H1 (cell line): ENCODE data around the gene RBBP9. TPM values are rescaled to one million over a fixed set of nuclear protein-coding genes. Genes with fewer than 3 reads are reported as not detected.
A peak's percentile ranks its signal among the peaks of the same experiment; 100 is the strongest.

Experiments
- CTCF ChIA-PET: fragments of 300-600 bp; sonication (Branson Sonifier 250); formaldehyde crosslinking; loops from one replicate; lab custom pipeline; 2021; ENCODE audit not compliant: partially characterized antibody; lab: Charles Lee
- POLR2A ChIA-PET: fragments of 300-600 bp; sonication (Branson Sonifier 250); formaldehyde crosslinking; loops from one replicate; lab custom pipeline; 2021; ENCODE audit warnings: inconsistent platforms; ENCODE audit not compliant: partially characterized antibody; lab: Charles Lee
- DNase-seq, 2 experiments: peaks; one replicate each; pipeline versions ENCODE4 v3.0.0 to v3.0.0-alpha.2; 2010 to 2022; ENCODE audit warnings: low spot score in 2 of 2, low read depth in 1 of 2, mixed read lengths in 1 of 2
- FAIRE-seq: peaks from 2 replicates; lab custom pipeline; 2011; peaks lifted over from hg19 to GRCh38; lab: Jason Lieb, UNC
- H2AFZ ChIP-seq: 2 replicates; pipeline ENCODE4 v1.8.1; 2012; ENCODE audit warnings: low read length, inconsistent platforms
- H2AK5ac ChIP-seq: 2 replicates; pipeline ENCODE4 v1.6.1; 2013; ENCODE audit warnings: low read depth, low read length
- H2BK120ac ChIP-seq: replicated peaks from 2 replicates; pipeline ENCODE3; 2013; ENCODE audit warnings: low read depth, low read length, inconsistent platforms
- H2BK12ac ChIP-seq: 2 replicates; pipeline ENCODE4 v1.6.1; 2013; ENCODE audit warnings: low read depth, low read length
- H2BK15ac ChIP-seq: 2 replicates; pipeline ENCODE4 v1.6.1; 2013; ENCODE audit warnings: low read length
- H2BK20ac ChIP-seq: 2 replicates; pipeline ENCODE4 v1.6.1; 2013; ENCODE audit warnings: low read length
- H2BK5ac ChIP-seq: 2 replicates; pipeline ENCODE4 v1.6.1; 2013; ENCODE audit warnings: low read depth, low read length
- H3K14ac ChIP-seq: 2 replicates; pipeline ENCODE4 v1.6.1; 2013; ENCODE audit warnings: inconsistent platforms; ENCODE audit not compliant: insufficient read length
- H3K18ac ChIP-seq: 2 replicates; pipeline ENCODE4 v1.6.1; 2013; ENCODE audit warnings: low read length; ENCODE audit errors: extremely low read depth
- H3K23ac ChIP-seq: 2 replicates; pipeline ENCODE4 v1.6.1; 2013; ENCODE audit warnings: inconsistent platforms; ENCODE audit not compliant: insufficient read length
- H3K23me2 ChIP-seq: 2 replicates; pipeline ENCODE4 v1.6.1; 2013; ENCODE audit warnings: low read depth, low read length
- H3K27ac ChIP-seq: 2 replicates; pipeline ENCODE4 v1.6.1; 2011; ENCODE audit warnings: low read depth, low read length, inconsistent platforms
- H3K27me3 ChIP-seq, 4 experiments: replicated peaks in 1 of 4; 1 replicate in 1 of 4; 2 replicates in 3 of 4; pipeline versions ENCODE4 v1.6.1 to v1.8.1; 2011 to 2013; ENCODE audit warnings: low read length in 3 of 4, mild to moderate bottlenecking in 3 of 4, inconsistent platforms in 2 of 4, mixed read lengths in 2 of 4, moderate library complexity in 1 of 4; ENCODE audit not compliant: control insufficient read depth in 3 of 4, insufficient read depth in 3 of 4; ENCODE audit errors: extremely low read depth in 1 of 4
- H3K36me3 ChIP-seq, 4 experiments: 2 replicates each; pipeline versions ENCODE4 v1.6.1 to v1.8.1; 2011 to 2013; ENCODE audit warnings: mild to moderate bottlenecking in 4 of 4, low read length in 3 of 4, moderate library complexity in 2 of 4, control low read depth in 1 of 4, inconsistent platforms in 1 of 4; ENCODE audit not compliant: insufficient read depth in 4 of 4, control insufficient read depth in 2 of 4
- H3K4ac ChIP-seq: replicated peaks from 2 replicates; pipeline ENCODE3; 2013; ENCODE audit warnings: low read length, low read depth, mixed read lengths, inconsistent platforms; ENCODE audit not compliant: insufficient read length
- H3K4me1 ChIP-seq, 4 experiments: replicated peaks in 1 of 4; 1 replicate in 1 of 4; 2 replicates in 3 of 4; pipeline versions ENCODE4 v1.6.1 to v1.8.1; 2011 to 2013; ENCODE audit warnings: low read length in 3 of 4, inconsistent platforms in 2 of 4, mixed read lengths in 1 of 4; ENCODE audit not compliant: insufficient read depth in 4 of 4, control insufficient read depth in 3 of 4
- H3K4me2 ChIP-seq, 2 experiments: 2 replicates each; pipeline versions ENCODE4 v1.6.1 to v1.8.1; 2011 to 2013; ENCODE audit warnings: low read depth in 2 of 2, low read length in 2 of 2, control low read depth in 1 of 2, inconsistent platforms in 1 of 2, mild to moderate bottlenecking in 1 of 2; ENCODE audit not compliant: insufficient read depth in 1 of 2
- H3K4me3 ChIP-seq, 4 experiments: fragments of 200-600, 300-600 bp in 1 of 4; sonication (generic), shearing (Covaris generic), sonication (Bioruptor Twin) in 1 of 4; 2 replicates each; pipeline versions ENCODE4 v1.5.1 to v1.8.1; 2011 to 2016; ENCODE audit warnings: low read length in 4 of 4, low read depth in 3 of 4, control low read depth in 2 of 4, inconsistent platforms in 2 of 4, mild to moderate bottlenecking in 2 of 4, mixed read lengths in 1 of 4, moderate library complexity in 1 of 4; ENCODE audit not compliant: insufficient read depth in 2 of 4; ENCODE audit errors: extremely low read depth in 1 of 4
- H3K56ac ChIP-seq: replicated peaks from 2 replicates; pipeline ENCODE3; 2013; ENCODE audit warnings: low read depth, mild to moderate bottlenecking, mixed read lengths, low read length, inconsistent platforms; ENCODE audit not compliant: insufficient read length
- H3K79me1 ChIP-seq: 2 replicates; pipeline ENCODE4 v1.6.1; 2013; ENCODE audit warnings: low read depth, low read length, control low read depth
- H3K79me2 ChIP-seq, 2 experiments: 2 replicates each; pipeline versions ENCODE4 v1.6.1 to v1.8.1; 2012 to 2013; ENCODE audit warnings: low read length in 2 of 2, mild to moderate bottlenecking in 2 of 2, inconsistent platforms in 1 of 2; ENCODE audit not compliant: insufficient read depth in 2 of 2, control insufficient read depth in 1 of 2
- H3K9ac ChIP-seq, 4 experiments: replicated peaks in 1 of 4; 1 replicate in 1 of 4; 2 replicates in 3 of 4; pipeline versions ENCODE4 v1.6.1 to v1.8.1; 2011 to 2013; ENCODE audit warnings: low read depth in 3 of 4, low read length in 3 of 4, control low read depth in 2 of 4, mild to moderate bottlenecking in 2 of 4, moderate library complexity in 2 of 4, inconsistent platforms in 1 of 4; ENCODE audit errors: extremely low read depth in 1 of 4
- H3K9me3 ChIP-seq, 2 experiments: 2 replicates each; pipeline versions ENCODE4 v1.6.1 to v1.8.1; 2012 to 2013; ENCODE audit warnings: mild to moderate bottlenecking in 2 of 2, moderate library complexity in 2 of 2, control low read depth in 1 of 2, inconsistent platforms in 1 of 2, low read depth in 1 of 2, low read length in 1 of 2, mixed read lengths in 1 of 2; ENCODE audit not compliant: insufficient read depth in 2 of 2
- H4K20me1 ChIP-seq, 2 experiments: replicated peaks in 1 of 2; 2 replicates each; pipeline versions ENCODE3 to v1.8.1; 2011 to 2013; ENCODE audit warnings: inconsistent platforms in 2 of 2, low read length in 2 of 2, mild to moderate bottlenecking in 1 of 2; ENCODE audit not compliant: insufficient read depth in 2 of 2, control insufficient read depth in 1 of 2
- H4K5ac ChIP-seq: 2 replicates; pipeline ENCODE4 v1.6.1; 2013; ENCODE audit warnings: low read length, low read depth, mixed read lengths, inconsistent platforms; ENCODE audit not compliant: insufficient read length
- H4K8ac ChIP-seq: 2 replicates; pipeline ENCODE4 v1.8.0; 2013; ENCODE audit warnings: mild to moderate bottlenecking, moderate library complexity, low read length, inconsistent platforms; ENCODE audit not compliant: insufficient read depth; ENCODE audit errors: extremely low read depth
- H4K91ac ChIP-seq: replicated peaks from 2 replicates; pipeline ENCODE3; 2013; ENCODE audit warnings: low read length, mixed read lengths, inconsistent platforms; ENCODE audit not compliant: insufficient read length
- CHD1 ChIP-seq: IDR thresholded peaks from 2 replicates; pipeline ENCODE4 v1.6.1; 2012; ENCODE audit warnings: low read depth, low read length, improper control_type of control experiment
- EGR1 ChIP-seq: IDR thresholded peaks from 2 replicates; pipeline ENCODE4 v1.6.1; 2011; ENCODE audit warnings: low read depth, low read length, borderline replicate concordance
- KDM4A ChIP-seq: IDR thresholded peaks from one replicate; pipeline ENCODE4 v1.7.1; 2012; ENCODE audit warnings: low read depth, mild to moderate bottlenecking, moderate library complexity, low read length, inconsistent platforms; ENCODE audit not compliant: severe bottlenecking
- NANOG ChIP-seq: IDR thresholded peaks from 2 replicates; pipeline ENCODE4 v1.6.1; 2011; ENCODE audit warnings: low read length, low read depth, mild to moderate bottlenecking, inconsistent platforms; ENCODE audit not compliant: insufficient read depth, poor library complexity, severe bottlenecking
- RFX5 ChIP-seq: IDR thresholded peaks from 2 replicates; pipeline ENCODE4 v1.6.1; 2011; ENCODE audit warnings: low read depth, low read length, improper control_type of control experiment, borderline replicate concordance
- RNF2 ChIP-seq: fragments of 200-900, 300-1000 bp; sonication (generic); IDR thresholded peaks from 2 replicates; pipeline ENCODE4 v1.7.1; 2016; ENCODE audit warnings: borderline replicate concordance, low read depth, mild to moderate bottlenecking, antibody characterized with exemption, low read length; ENCODE audit not compliant: poor library complexity, severe bottlenecking; ENCODE audit errors: missing control alignments
- SP1 ChIP-seq: IDR thresholded peaks from 2 replicates; pipeline ENCODE4 v1.6.1; 2011; ENCODE audit warnings: low read depth, low read length
- SRF ChIP-seq: IDR thresholded peaks from 2 replicates; pipeline ENCODE4 v1.6.1; 2011; ENCODE audit warnings: mild to moderate bottlenecking, low read depth, low read length, moderate library complexity
- WGBS, 2 experiments: shearing (Covaris generic) in 1 of 2; methylation state at CpG; one replicate each; pipeline versions ENCODE4 v1.1.6 to v1.1.7; 2013 to 2015; ENCODE audit warnings: low lambda C conversion rate in 2 of 2, mixed read lengths in 2 of 2, inconsistent platforms in 1 of 2, low coverage in 1 of 2, missing lambda C conversion rate in 1 of 2; ENCODE audit not compliant: insufficient replicate concordance in 2 of 2, insufficient coverage in 1 of 2, insufficient read length in 1 of 2; ENCODE audit errors: extremely low coverage in 1 of 2, missing lambda C conversion rate in 1 of 2; 5-methylcytosine and 5-hydroxymethylcytosine counted together
- polyA plus RNA-seq, 7 experiments: library from polyadenylated mRNA; depleted of rRNA in 3 of 7; stranded (reverse) in 5 of 7; unstranded in 2 of 7; fragments of >200 nt in 5 of 7; fragments of 200-250 nt in 2 of 7; gene quantifications; 1 replicate in 5 of 7; 2 replicates in 1 of 7; 4 replicates in 1 of 7; pipeline versions ENCODE4 v1.2.1 to v1.2.3, GENCODE V29; 2011 to 2013; ENCODE audit warnings: missing spikeins in 2 of 7, mixed read lengths in 2 of 7
- total RNA-seq: library from RNA; stranded (reverse); fragmentation: NEBNext Ultra II Directional; extraction: Animal tissue kit (Norgen Biotek cat#: 25700); gene quantifications from 2 replicates; pipeline ENCODE4 v1.2.1, GENCODE V29; 2021
- TF ChIP-seq, protein P1 (sequence below): IDR thresholded peaks from 2 replicates; pipeline ENCODE4 v1.6.1; 2012; ENCODE audit warnings: inconsistent platforms

Gene RBBP9
- total and polyA plus RNA-seq, 2 of the 8 experiments (the other 6 are each of a cell fraction or from before 2014, with no cell fraction given): 9.5 to 13.5 TPM

DNA sequence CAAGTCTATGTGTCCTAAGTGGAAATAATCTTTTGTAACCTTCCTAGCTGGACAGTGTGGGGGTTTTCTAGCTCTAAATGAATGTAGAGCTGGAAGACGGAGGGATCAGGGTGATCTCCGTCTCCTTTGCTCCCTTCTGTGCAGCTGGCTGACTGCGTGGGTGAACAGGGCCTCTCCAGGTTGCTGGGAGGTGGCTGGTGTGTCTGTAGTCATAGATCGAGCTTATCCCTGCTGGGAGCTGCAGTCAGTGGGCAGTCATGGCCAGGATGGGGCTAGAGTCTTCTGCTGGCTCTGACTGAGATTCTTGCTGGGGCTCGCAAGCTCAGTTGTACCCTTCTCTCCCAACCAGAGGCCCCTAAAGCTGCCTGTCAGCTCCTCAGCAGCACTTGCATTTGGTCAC, 17.1 kb upstream of the RBBP9 start:
- FAIRE-seq: no peak
- POLR2A ChIA-PET: no interaction called here
- WGBS, 2 experiments: 93% methylated on average over 5 of the region's 5 CpGs; no CpG with 5 or more reads in 1 of the 2 experiments

More for the DNA sequence above, 17.1 kb upstream of the RBBP9 start:
- H2AK5ac ChIP-seq: no peak overlapping the region
- H3K23ac ChIP-seq: no peak overlapping the region
- H3K4me3 ChIP-seq: no peak overlapping the region
- peaks cover 3 to 5% of the 10 kb centered on the region in 2 experiments for H4K20me1 ChIP-seq
- peak overlapping the region; percentile 14; the same call in 1 of the 2 replicates for H4K8ac ChIP-seq
- H2AFZ ChIP-seq: no peak overlapping the region
- TF ChIP-seq CHD1: no peak
- no peak for TF ChIP-seq RFX5
- no peak for TF ChIP-seq SRF
- no peak for TF ChIP-seq SP1
- TF ChIP-seq RNF2: no peak
- no peak for TF ChIP-seq EGR1
- TF ChIP-seq NANOG: no peak
- TF ChIP-seq, protein P1, sequence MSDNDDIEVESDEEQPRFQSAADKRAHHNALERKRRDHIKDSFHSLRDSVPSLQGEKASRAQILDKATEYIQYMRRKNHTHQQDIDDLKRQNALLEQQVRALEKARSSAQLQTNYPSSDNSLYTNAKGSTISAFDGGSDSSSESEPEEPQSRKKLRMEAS: no peak
- no peak for TF ChIP-seq KDM4A
- no peak overlapping the region for H3K56ac ChIP-seq
- H3K18ac ChIP-seq: no peak overlapping the region
- H3K9ac ChIP-seq: no peak overlapping the region
- no peak overlapping the region for H3K27ac ChIP-seq
- H3K27me3 ChIP-seq: no peaks in the 10 kb centered on the region
- no peaks in the 10 kb centered on the region for H3K4me1 ChIP-seq
- CTCF ChIA-PET: no interaction called here
- H2BK15ac ChIP-seq: no peak overlapping the region
- no peak overlapping the region for H2BK20ac ChIP-seq
- H2BK12ac ChIP-seq: no peak overlapping the region
- peaks cover 0 to 7% of the 10 kb centered on the region in 2 experiments; a peak in 2 of 4 replicates for H3K79me2 ChIP-seq
- no peaks in the 10 kb centered on the region for H3K23me2 ChIP-seq
- peaks cover 4 to 54% (median 27%) of the 10 kb centered on the region in 4 experiments; a peak in 7 of 8 replicates for H3K36me3 ChIP-seq
- H3K4ac ChIP-seq: no peak overlapping the region
- no peaks in the 10 kb centered on the region; the same call in 1 of the 2 replicates for H3K79me1 ChIP-seq
- H3K4me2 ChIP-seq: no peak overlapping the region
- no peak for DNase-seq
- no peak overlapping the region for H2BK5ac ChIP-seq
- H3K14ac ChIP-seq: no peak overlapping the region
- no peak overlapping the region for H4K91ac ChIP-seq
- H3K9me3 ChIP-seq: no peaks in the 10 kb centered on the region
- no peak overlapping the region for H4K5ac ChIP-seq
- H2BK120ac ChIP-seq: no peak overlapping the region
